Stromal cell of bone marrow (primary cell): ENCODE results near the gene CRY2.

Experiments
- DNase-seq: peaks from one replicate; pipeline ENCODE4 v3.0.0-alpha.2; 2012; ENCODE audit warnings: low read depth

The CRY2 gene

GRCh38 chr11:45918331-45918941, 71.2 kb downstream of the CRY2 start:
- peak; percentile 55 for DNase-seq

DNA sequence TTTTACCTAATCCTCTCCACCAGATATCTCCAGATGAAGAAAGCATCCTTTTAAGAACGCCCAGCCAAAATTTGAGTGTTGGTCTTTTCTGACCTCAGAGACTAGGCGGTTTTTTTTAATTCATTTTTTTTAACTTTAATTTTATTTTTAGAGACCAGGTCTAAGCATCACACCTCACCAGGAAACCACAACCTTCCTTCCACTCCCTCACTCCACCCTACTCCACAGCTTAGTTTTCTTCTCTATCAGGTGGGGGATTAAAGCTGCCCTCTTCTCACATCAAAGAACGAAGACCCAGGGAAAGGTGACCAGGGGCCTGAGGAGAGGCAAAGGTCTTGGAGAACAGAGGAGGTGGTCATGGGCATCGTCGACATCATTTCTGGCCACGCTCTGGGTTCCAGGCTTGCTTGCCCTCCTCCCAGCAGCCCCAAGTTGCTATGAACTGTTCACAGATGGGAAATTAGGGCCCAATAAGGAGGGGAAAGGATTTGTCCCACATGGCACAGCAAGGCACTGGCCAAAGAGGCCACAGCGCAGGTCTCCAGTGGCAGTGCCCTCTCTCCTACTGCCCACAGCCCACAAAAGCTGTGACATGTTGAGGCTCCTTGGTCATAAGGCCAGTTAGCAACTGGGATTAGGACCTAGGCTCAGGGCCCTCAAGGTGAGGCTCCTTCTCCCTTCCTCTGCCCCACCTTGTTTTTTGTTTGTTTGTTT, 71.8 kb downstream of the CRY2 start:
- DNase-seq, result no peak

DNA sequence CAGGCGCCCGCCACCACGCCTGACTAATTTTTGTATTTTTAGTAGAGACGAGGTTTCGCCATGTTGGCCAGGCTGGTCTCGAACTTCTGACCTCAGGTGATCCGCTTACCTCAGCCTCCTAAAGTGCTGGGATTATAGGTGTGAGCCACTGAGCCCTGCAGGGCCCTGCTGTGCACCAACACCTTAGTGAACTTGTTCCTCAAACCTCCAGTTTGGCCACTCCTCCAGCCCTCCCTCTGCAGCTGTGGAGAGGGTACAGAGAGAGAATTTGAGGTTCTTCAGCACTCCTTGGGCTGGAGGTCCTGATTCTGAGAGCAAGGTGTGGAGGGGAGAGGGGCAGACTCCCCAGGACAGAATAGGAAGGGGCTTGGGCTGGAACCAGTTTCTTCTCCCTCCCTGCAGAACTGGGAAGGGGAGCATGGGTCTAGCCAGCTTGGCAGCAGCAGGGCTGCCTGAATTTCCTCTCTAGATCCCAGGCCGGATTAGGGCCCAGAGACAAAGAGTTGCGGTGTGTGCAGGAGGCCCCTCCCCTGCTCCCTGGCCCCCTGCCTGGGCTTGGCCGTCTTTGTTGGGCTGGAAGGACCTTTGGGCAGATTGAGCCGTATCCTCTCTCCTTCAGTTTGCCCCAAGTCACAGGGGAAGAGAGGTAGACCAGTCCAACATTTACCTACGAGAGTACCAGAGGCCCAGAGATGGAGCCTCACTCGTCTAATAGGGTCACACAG, 72.7 kb downstream of the CRY2 start:
- DNase-seq, result no peak

DNA sequence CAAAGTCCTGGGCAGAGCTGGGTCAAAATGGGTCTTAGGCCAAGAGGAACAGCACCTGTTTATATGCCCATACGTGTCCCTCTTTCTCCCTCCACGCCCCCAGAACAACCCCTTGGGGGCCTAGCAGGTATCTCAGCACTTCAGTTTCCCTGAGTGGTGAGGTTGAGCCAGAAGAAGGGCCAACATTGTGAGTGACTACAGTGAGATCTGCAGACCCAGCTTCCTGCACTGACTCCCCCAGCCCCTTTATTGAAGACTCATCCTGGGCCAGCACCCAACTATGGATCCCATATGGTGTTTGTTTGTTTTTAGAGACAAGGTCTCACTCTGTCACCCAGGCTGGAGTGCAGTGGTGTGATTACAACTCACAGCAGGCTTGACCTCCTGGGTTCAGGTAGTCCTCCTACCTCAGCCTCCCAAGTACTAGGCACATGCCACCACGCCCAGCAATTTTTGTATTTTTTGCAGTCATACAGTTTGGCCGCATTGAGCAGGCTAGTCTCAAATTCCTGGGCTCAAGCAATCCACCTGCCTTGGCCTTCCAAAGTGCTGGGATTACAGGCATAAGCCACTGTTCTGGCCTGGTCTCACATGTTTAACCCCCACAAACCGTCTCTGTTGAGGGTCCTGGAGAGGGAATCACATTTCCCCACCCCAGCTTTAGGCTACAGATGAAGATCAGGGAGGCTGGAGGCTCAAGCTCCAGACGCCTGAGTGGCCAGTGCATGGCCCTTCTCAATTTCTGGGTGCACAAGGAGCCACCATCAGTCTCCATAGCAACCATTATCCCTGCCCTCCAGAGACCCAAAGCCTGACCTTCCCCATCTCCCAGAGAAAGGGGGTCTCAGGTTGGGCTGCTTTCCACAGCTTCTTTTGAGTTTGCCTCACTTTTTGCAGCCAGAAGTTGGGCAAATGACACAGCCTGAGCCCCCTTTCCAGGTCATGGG, 73.5 kb downstream of the CRY2 start:
- no peak for DNase-seq

DNA sequence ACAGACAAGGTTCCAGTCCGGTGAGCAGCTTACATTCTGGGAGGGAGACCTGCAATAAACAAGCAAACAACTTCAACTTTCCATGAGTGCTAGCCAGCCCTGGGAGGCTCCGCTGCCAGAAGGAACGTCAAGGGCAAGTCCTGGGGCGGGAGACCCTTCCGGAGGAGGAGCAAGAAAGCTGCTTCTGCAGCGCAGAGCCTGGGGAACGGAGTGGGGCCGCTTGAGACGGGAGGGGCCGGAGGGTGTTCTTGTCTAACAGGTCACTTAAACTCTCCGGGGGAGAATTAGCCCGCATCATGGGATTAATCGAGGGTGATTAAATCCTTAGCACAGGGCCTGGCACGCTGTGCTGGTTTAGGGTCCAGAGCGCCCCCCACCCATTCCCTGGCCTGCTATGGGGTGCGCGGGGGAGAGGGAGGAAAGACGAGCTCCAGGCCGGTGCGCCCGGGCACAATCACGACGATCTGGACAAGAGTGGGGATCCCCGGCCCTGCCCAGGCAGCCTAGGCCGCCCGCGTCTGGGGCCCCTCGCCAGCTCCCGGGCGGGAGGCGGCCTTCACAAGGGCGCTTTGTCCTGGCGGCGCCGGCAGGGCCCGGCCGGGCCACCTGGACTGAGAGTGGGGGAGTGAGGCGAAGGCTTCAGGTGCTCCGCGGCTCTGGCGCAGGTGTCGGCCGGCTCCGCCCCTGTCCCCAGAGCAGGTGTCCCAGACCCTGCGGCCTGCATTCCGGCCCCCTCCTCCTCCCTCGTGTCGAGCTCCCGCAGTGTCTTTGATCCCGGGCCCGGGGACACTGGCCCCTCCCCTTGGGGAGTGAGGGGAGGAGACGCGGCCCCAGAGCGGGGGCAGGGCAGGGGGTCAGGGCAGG, 74.5 kb downstream of the CRY2 start:
- DNase-seq, result no peak

DNA sequence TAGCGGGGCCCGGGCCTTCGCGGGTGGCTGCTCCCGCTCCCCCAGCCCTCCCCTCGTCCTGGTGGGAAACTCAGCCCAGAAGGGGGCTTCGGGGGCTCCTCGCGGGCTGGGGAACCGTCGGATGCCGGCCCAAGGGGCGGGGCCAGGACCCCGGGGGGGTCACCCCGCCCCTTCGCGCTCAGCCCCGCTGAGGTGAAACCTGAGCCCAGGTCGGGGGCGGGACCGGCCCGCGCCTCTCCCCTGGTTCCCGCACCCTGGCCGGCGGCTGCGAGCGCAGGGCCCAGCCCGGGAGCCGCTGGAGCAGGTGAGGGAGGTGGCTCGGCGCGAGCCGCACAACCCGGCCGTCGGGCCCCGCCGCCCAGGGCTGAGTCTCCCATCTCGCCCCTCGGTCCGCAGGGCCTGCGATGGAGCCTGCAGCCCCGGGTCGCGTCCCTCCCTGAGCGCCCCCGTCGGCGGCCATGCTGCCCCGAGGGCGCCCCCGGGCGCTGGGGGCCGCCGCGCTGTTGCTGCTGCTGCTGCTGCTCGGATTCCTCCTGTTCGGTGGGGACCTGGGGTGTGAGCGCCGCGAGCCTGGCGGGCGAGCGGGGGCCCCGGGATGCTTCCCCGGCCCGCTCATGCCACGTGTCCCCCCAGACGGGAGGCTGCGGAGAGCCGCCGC, 75.3 kb downstream of the CRY2 start, which contains the start of gene LARGE2:
Gene LARGE2 (plus strand): TSS at position 232 of the 658 bp plus-strand sequence. CDS start 227 bp downstream, at position 459.
- no peak for DNase-seq

DNA sequence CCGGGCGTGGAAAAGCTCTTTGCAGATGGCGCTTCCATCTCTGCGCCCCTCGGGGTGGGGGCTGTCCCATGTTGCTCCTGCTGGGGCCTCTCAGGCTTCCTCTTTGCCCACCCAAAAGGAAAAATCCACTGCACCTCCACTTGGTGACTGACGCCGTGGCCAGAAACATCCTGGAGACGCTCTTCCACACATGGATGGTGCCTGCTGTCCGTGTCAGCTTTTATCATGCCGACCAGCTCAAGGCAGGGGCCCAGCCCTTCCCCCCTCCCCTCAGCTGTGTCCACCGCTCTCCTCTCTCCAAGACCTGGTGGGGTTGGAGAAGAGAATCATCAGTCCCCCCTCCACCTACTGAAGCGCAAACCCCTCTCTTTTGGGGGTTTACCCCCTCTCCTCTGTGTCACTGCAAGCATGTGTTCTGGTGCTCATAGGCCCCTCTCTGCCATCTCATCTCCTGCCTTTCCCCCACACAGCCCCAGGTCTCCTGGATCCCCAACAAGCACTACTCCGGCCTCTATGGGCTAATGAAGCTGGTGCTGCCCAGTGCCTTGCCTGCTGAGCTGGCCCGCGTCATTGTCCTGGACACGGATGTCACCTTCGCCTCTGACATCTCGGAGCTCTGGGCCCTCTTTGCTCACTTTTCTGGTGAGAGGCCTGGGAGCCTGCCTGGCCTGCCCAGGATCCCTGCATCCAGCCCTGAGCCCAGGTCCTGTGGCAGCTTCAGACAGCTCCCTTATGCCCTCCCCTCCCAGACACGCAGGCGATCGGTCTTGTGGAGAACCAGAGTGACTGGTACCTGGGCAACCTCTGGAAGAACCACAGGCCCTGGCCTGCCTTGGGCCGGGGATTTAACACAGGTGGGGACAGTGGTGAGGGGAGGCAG, 77.0 kb downstream of the CRY2 start:
- DNase-seq, result no peak

DNA sequence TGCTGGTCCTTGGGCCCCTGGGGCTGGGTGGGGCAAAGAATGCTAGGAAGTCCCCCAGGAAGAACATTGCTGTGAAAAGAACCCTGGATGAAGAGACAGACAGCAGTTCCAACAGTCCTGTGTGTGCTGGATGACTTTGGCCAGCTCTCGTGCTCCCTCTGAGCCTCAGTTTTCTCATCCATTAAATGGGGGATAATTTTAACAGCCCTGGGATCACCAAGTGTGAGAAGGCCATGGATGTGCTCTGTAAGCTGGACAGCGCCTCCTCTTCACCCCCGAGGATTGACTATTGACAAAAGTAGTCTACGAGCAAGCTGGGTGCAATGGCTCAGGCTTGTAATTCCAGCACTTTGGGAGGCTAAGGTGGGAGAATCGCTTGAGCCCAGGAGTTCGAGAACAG, 77.7 kb downstream of the CRY2 start:
- no peak for DNase-seq

DNA sequence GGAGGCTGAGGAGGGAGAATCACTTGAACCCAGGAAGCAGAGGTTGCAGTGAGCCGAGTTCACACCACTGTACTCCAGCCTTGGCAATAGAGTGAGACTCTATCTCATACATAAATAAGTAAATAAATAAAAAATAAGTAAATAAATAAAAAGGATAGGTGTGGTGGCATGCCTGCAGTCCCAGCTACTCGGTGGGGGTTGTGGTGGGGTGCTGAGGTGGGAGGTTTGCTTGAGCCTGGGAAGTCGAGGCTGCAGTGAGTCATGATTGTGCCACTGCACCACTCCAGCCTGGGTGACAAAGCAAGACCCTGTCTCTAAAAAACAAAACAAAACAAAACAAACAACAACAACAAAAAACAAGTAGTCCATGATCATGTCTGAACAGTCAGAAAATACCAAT, 78.3 kb downstream of the CRY2 start:
- no peak for DNase-seq

DNA sequence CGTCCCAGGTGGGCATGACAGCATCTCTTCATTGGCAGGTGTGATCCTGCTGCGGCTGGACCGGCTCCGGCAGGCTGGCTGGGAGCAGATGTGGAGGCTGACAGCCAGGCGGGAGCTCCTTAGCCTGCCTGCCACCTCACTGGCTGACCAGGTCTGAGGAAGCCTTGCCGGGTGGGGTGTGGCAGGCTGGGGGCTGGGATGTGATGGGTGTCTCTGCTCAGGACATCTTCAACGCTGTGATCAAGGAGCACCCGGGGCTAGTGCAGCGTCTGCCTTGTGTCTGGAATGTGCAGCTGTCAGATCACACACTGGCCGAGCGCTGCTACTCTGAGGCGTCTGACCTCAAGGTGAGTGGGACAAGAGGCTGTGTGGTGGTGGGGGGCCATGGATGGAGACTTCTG, 78.7 kb downstream of the CRY2 start:
- DNase-seq, result no peak

- no peak for DNase-seq
Measured at GRCh38 chr11:45926536-45927331, 79.5 kb downstream of the CRY2 start.

DNA sequence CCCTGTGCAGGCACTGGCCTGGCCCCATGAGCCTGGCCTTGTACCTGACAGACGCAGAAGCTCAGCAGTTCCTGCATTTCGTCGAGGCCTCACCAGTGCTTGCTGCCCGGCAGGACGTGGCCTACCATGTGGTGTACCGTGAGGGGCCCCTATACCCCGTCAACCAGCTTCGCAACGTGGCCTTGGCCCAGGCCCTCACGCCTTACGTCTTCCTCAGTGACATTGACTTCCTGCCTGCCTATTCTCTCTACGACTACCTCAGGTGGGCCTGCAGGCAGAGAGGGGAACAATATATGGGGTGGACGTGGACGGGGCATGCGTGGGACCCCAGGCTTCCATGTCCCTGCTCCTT, 80.0 kb downstream of the CRY2 start:
- no peak for DNase-seq

DNA sequence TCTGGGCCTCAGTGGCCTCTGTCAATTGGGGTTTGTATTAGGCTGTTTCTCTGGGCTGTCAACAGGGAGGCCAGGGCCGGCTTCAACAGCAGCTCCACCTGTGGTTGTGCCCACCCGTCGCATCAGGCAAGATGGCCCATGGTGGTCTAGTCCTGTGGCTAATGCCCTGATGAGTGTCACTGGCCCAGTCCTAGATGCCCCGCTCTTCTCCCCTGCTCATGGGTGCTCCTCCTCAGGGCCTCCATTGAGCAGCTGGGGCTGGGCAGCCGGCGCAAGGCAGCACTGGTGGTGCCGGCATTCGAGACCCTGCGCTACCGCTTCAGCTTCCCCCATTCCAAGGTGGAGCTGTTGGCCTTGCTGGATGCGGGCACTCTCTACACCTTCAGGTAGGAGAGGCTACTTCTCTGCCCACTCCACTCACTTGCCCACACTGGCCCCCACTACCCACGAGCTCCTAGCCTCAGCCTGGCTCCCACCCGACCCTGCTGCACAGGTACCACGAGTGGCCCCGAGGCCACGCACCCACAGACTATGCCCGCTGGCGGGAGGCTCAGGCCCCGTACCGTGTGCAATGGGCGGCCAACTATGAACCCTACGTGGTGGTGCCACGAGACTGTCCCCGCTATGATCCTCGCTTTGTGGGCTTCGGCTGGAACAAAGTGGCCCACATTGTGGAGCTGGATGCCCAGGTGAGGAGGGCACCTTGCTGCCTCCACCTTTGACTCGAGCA, 80.6 kb downstream of the CRY2 start:
- no peak for DNase-seq

DNA sequence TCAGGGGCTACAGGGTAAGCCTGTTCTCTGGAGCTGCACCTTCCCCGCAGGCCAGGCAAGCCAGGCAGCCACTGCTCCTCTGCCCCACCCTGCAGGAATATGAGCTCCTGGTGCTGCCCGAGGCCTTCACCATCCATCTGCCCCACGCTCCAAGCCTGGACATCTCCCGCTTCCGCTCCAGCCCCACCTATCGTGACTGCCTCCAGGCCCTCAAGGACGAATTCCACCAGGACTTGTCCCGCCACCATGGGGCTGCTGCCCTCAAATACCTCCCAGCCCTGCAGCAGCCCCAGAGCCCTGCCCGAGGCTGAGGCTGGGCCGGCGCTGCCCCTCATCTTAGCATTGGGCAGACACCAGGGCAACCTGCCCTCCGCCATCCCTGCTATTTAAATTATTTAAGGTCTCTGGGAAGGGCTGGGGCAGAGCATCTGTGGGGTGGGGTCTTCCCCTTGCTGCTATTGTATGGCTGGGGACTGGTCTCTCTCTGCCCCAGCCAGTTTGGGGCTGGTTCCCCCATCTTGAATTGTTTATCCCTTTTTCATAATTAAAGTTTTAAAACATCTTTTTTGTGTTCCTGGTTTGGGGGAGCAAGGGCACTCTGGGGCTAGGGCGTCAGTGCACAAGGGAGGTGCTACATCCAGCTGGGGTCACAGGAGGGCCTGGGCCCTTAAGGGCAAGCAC, 81.4 kb downstream of the CRY2 start:
- no peak for DNase-seq

DNA sequence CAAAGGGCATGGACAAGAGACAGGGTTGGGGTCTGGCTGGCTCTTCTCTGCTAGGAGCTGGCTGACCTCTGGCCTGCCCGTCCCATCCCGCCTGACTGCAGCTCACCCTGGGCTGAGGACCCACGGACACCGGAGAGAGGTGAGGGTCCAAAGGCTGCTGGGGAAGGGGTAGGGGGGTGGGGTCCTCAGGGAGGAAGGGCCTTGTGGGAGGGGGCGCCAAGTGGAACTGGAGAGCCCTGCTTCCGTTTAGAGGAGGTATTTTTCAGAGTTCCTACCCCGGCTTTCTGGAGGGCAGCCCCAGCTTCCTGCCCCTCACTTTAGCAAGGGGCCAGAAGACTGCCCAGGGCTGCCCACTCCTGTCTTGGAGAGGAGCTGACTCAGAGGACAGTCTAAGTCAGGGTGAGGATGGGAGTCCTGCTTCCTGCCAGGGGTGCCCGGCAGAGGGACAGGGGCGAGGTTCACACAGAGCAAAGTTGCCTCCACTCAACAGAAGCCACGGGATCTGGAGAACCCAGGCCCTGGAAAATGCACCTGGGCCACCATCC, 82.3 kb downstream of the CRY2 start:
- DNase-seq, result no peak

GRCh38 chr11:45930031-45930794, 82.9 kb downstream of the CRY2 start:
- no peak for DNase-seq
